Keratinocyte (primary cell): ENCODE data around the gene SLC29A2. TPM values are rescaled to one million over a fixed set of nuclear protein-coding genes. Genes with fewer than 3 reads are reported as not detected.

Source experiments
- DNase-seq: peaks from one replicate; pipeline ENCODE4 v3.0.0-alpha.2; 2011; ENCODE audit warnings: low read depth, missing footprints, low spot score
- FAIRE-seq: peaks from 2 replicates; lab custom pipeline; 2011; peaks lifted over from hg19 to GRCh38; lab: Jason Lieb, UNC
- H2AFZ ChIP-seq: 2 replicates; pipeline ENCODE4 v1.6.0; 2012; ENCODE audit warnings: low read length, control low read depth, inconsistent platforms; ENCODE audit not compliant: control insufficient read depth
- H3K27ac ChIP-seq: 2 replicates; pipeline ENCODE4 v1.5.1; 2011; ENCODE audit warnings: low read length; ENCODE audit not compliant: control insufficient read depth, insufficient read depth
- H3K27me3 ChIP-seq: 3 replicates; pipeline ENCODE4 v1.6.0; 2011; ENCODE audit warnings: low read length; ENCODE audit not compliant: control insufficient read depth, insufficient read depth; ENCODE audit errors: extremely low read depth
- H3K36me3 ChIP-seq, 2 experiments: 2 replicates in 1 of 2; 3 replicates in 1 of 2; pipeline ENCODE4 v1.5.1; 2011; ENCODE audit warnings: low read length in 2 of 2, mild to moderate bottlenecking in 1 of 2; ENCODE audit not compliant: control insufficient read depth in 2 of 2, insufficient read depth in 2 of 2; ENCODE audit errors: extremely low read depth in 1 of 2
- H3K4me1 ChIP-seq: 3 replicates; pipeline ENCODE4 v1.5.1; 2011; ENCODE audit warnings: low read length; ENCODE audit not compliant: control insufficient read depth, insufficient read depth; ENCODE audit errors: extremely low read depth
- H3K4me2 ChIP-seq: 3 replicates; pipeline ENCODE4 v1.6.0; 2011; ENCODE audit warnings: low read depth, low read length; ENCODE audit not compliant: control insufficient read depth, insufficient read depth; ENCODE audit errors: extremely low read depth
- H3K4me3 ChIP-seq, 3 experiments: fragments of 200-600 bp in 1 of 3; sonication (generic) in 1 of 3; 2 replicates in 2 of 3; 3 replicates in 1 of 3; pipeline ENCODE4 v1.5.1; 2011 to 2016; ENCODE audit warnings: low read length in 3 of 3, mild to moderate bottlenecking in 3 of 3, control low read depth in 2 of 3, inconsistent platforms in 1 of 3, low read depth in 1 of 3, mixed read lengths in 1 of 3, mixed run types in 1 of 3, moderate library complexity in 1 of 3; ENCODE audit not compliant: control insufficient read depth in 2 of 3, insufficient read depth in 2 of 3; ENCODE audit errors: extremely low read depth in 1 of 3
- H3K79me2 ChIP-seq: 2 replicates; pipeline ENCODE4 v1.6.0; 2012; ENCODE audit warnings: low read length; ENCODE audit not compliant: control insufficient read depth, insufficient read depth
- H3K9ac ChIP-seq: 3 replicates; pipeline ENCODE4 v1.6.0; 2011; ENCODE audit warnings: low read length; ENCODE audit not compliant: control insufficient read depth, insufficient read depth; ENCODE audit errors: extremely low read depth
- H3K9me1 ChIP-seq: 3 replicates; pipeline ENCODE4 v1.6.0; 2011; ENCODE audit warnings: low read length; ENCODE audit not compliant: control insufficient read depth, insufficient read depth; ENCODE audit errors: extremely low read depth
- H3K9me3 ChIP-seq: 2 replicates; pipeline ENCODE4 v1.5.1; 2012; ENCODE audit warnings: low read depth, low read length; ENCODE audit not compliant: control insufficient read depth
- H4K20me1 ChIP-seq: 3 replicates; pipeline ENCODE4 v1.6.0; 2011; ENCODE audit warnings: low read length; ENCODE audit not compliant: control insufficient read depth, insufficient read depth; ENCODE audit errors: extremely low read depth
- EZH2 ChIP-seq: IDR thresholded peaks from one replicate; pipeline ENCODE4 v1.6.1; 2012; ENCODE audit warnings: inconsistent platforms, mild to moderate bottlenecking, low read length, moderate library complexity
- dilution Hi-C: fragments of 300-500 bp; cut with MboI; formaldehyde crosslinking; loops from one replicate; pipeline ENCODE4 v1.7.0; 2020; ENCODE audit warnings: low sequenced_read_pairs; ENCODE audit not compliant: extremely low pct_ligation_motif_present
- polyA plus RNA-seq, 5 experiments: library from polyadenylated mRNA; depleted of rRNA in 3 of 5; stranded (reverse) in 3 of 5; stranded (forward) in 1 of 5; unstranded in 1 of 5; fragments of >200 nt; gene quantifications; 1 replicate in 1 of 5; 2 replicates in 3 of 5; 3 replicates in 1 of 5; pipeline versions ENCODE4 v1.2.1 to v1.2.3, GENCODE V29; 2011 to 2012; ENCODE audit warnings: missing spikeins in 2 of 5, low read depth in 1 of 5, low replicate concordance in 1 of 5
- TF ChIP-seq, protein P1 (sequence below), 3 experiments: IDR thresholded peaks in 1 of 3; conservative IDR thresholded peaks in 1 of 3; optimal IDR thresholded peaks in 1 of 3; 2 replicates in 2 of 3; 3 replicates in 1 of 3; pipeline versions ENCODE3 to v1.5.1; 2011; ENCODE audit warnings: low read length in 3 of 3, mild to moderate bottlenecking in 3 of 3, moderate library complexity in 2 of 3, control low read depth in 1 of 3, inconsistent platforms in 1 of 3; ENCODE audit not compliant: insufficient read depth in 2 of 3; ENCODE audit errors: extremely low read depth in 1 of 3

SLC29A2 gene
- polyA plus RNA-seq, 1 donor (not counting 4 experiments of a cell fraction or from before 2014, with no cell fraction given), result 1.7 TPM

DNA sequence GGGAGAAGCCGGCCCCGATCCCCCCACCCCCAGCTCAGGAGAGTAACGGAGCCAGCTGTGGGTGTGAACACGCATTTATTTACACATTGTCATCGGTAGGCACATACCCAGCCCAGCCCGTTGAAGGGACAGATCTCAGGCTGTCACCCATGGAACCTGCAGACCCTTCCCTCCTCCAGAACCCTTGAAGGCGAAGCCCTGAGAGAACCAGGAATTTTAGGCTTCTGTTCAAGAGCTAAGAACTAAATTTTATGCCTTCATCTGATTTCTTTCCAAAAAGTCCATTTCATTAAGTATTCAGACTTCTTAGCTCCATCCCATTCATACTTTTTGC is 26.3 kb downstream of the SLC29A2 start:
- dilution Hi-C loops, result no loop called here
- H3K27ac ChIP-seq, result peak overlapping the region; percentile 79
- peaks cover 31% of the 10 kb centered on the region for H3K4me1 ChIP-seq
- H3K9me3 ChIP-seq, result no peaks in the 10 kb centered on the region
- H3K9ac ChIP-seq, result peak overlapping the region; percentile 89
- H3K4me3 ChIP-seq, result peak overlapping the region; percentile 70 to 95 (median 91)
- no peaks in the 10 kb centered on the region for H3K27me3 ChIP-seq
- H3K79me2 ChIP-seq, result peaks cover 33% of the 10 kb centered on the region
- TF ChIP-seq EZH2, result no peak
- TF ChIP-seq, protein P1, sequence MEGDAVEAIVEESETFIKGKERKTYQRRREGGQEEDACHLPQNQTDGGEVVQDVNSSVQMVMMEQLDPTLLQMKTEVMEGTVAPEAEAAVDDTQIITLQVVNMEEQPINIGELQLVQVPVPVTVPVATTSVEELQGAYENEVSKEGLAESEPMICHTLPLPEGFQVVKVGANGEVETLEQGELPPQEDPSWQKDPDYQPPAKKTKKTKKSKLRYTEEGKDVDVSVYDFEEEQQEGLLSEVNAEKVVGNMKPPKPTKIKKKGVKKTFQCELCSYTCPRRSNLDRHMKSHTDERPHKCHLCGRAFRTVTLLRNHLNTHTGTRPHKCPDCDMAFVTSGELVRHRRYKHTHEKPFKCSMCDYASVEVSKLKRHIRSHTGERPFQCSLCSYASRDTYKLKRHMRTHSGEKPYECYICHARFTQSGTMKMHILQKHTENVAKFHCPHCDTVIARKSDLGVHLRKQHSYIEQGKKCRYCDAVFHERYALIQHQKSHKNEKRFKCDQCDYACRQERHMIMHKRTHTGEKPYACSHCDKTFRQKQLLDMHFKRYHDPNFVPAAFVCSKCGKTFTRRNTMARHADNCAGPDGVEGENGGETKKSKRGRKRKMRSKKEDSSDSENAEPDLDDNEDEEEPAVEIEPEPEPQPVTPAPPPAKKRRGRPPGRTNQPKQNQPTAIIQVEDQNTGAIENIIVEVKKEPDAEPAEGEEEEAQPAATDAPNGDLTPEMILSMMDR (optimal IDR thresholded peaks at IDR 0.05 in 1 of 3, IDR thresholded peaks at IDR 0.05 in 1 of 3, conservative IDR thresholded peaks at IDR 0.05 in 1 of 3; ENCODE audit: extremely low read depth in 1 of 3, insufficient read depth in 2 of 3, low read length in 3 of 3), result no peak
- FAIRE-seq, result no peak
- peak overlapping the region; percentile 96 for H3K4me2 ChIP-seq
- no peaks in the 10 kb centered on the region for H4K20me1 ChIP-seq
- peaks cover 12 to 13% of the 10 kb centered on the region in 2 experiments for H3K36me3 ChIP-seq
- no peak for DNase-seq
- H3K9me1 ChIP-seq, result no peaks in the 10 kb centered on the region
- H2AFZ ChIP-seq, result peak overlapping the region; percentile 86

- Histone ChIP-seq H3K27me3 (no peaks in the 10 kb centered on the region), H3K27ac (peak within 1 kb of the TSS; percentile 79), H3K4me1 (peaks cover 31% of the 10 kb centered on the region), H3K9ac (peak within 1 kb of the TSS; percentile 89), H3K9me3 (no peaks in the 10 kb centered on the region), H3K79me2 (peaks cover 33% of the 10 kb centered on the region), H3K4me2 (peak within 1 kb of the TSS; percentile 96), H3K9me1 (no peaks in the 10 kb centered on the region), H2AFZ (peak within 1 kb of the TSS; percentile 86), H3K36me3 (peaks cover 17% of the 10 kb centered on the region in 2 experiments), H3K4me3 (peak within 1 kb of the TSS; percentile 70 to 95 (median 91)), H4K20me1 (no peaks in the 10 kb centered on the region)
- TF ChIP-seq, protein P1 (optimal IDR thresholded peaks at IDR 0.05 in 1 of 3, IDR thresholded peaks at IDR 0.05 in 1 of 3, conservative IDR thresholded peaks at IDR 0.05 in 1 of 3; ENCODE audit: extremely low read depth in 1 of 3, insufficient read depth in 2 of 3, low read length in 3 of 3), result peak in 2 of 3 experiments; percentile 22 to 43
- TF ChIP-seq EZH2, result no peak
- dilution Hi-C loops, result no loop called here
- DNase-seq, result no peak
- FAIRE-seq, result peak; percentile 49
These were observed 26.8 kb downstream of the SLC29A2 start, which contains the start of gene BRMS1 for GRCh38 chr11:66344550-66345315. Gene BRMS1 (minus strand): TSS chr11:66345104. CDS start chr11:66342234, 2,870 bp downstream.
